Lower lobe of right lung (tissue), 2 donors: ENCODE measurements around the gene TNS4. TPM values are rescaled to one million over a fixed set of nuclear protein-coding genes. Genes with fewer than 3 reads are reported as not detected.
"Not testable (repeated sequence)": the region's sequence is repeated elsewhere in the genome, so short reads cannot be mapped to it uniquely, and the experiment has no call there.

ENCODE experiments used
- ATAC-seq, 2 donors: fragments of 200-7000 bp; cut with Tn5 transposase; one replicate each; pipeline ENCODE4 v1.9.1; 2020 to 2022; ENCODE audit warnings: mild to moderate bottlenecking in 2 of 2, moderate library complexity in 2 of 2
- DNase-seq: peaks from one replicate; pipeline ENCODE4 v3.0.0-alpha.2; 2020
- H3K27ac ChIP-seq: fragments of 200-600 bp; one replicate; pipeline ENCODE4 v1.8.0; 2022
- H3K27me3 ChIP-seq: fragments of 200-600 bp; one replicate; pipeline ENCODE4 v1.8.0; 2022; ENCODE audit warnings: low read depth
- H3K36me3 ChIP-seq: fragments of 200-600 bp; one replicate; pipeline ENCODE4 v1.8.0; 2022; ENCODE audit warnings: mild to moderate bottlenecking
- H3K4me1 ChIP-seq: fragments of 200-600 bp; one replicate; pipeline ENCODE4 v1.8.0; 2022
- H3K4me3 ChIP-seq: fragments of 200-600 bp; one replicate; pipeline ENCODE4 v1.8.0; 2022; ENCODE audit warnings: mild to moderate bottlenecking
- H3K9me3 ChIP-seq: fragments of 200-600 bp; one replicate; pipeline ENCODE4 v1.8.0; 2022
- CTCF ChIP-seq: fragments of 200-600 bp; IDR thresholded peaks from one replicate; pipeline ENCODE4 v1.8.0; 2022; ENCODE audit warnings: antibody characterized with exemption, mild to moderate bottlenecking
- intact Hi-C: fragments of 100-400 bp; cut with DNase I; formaldehyde crosslinking; loops from one replicate; pipeline ENCODE4 v1.11.0; 2022
- total RNA-seq: library from RNA; stranded (reverse); fragmentation: NEBNext Ultra II Directional; extraction: Animal tissue kit (Norgen Biotek cat#: 25700); gene quantifications from one replicate; pipeline ENCODE4 v1.2.1, GENCODE V29; 2021
- donor health status: DM: no; HTN: yes; CAD: no; lungs with severe emphysema.

The TNS4 gene
- total RNA-seq, 1 donor from 2014 or later: 0.68 TPM

GRCh38 chr17:40547079-40547784 lies 45.8 kb upstream of the TNS4 start:
- Histone ChIP-seq H3K27ac (peak overlapping the region; percentile 81), H3K4me3 (no peak overlapping the region), H3K27me3 (no peaks in the 10 kb centered on the region), H3K4me1 (peaks cover 72% of the 10 kb centered on the region), H3K36me3 (no peaks in the 10 kb centered on the region), H3K9me3 (no peaks in the 10 kb centered on the region)
- intact Hi-C loops: no loop called here
- DNase-seq: no peak
- no peak for TF ChIP-seq CTCF
- ATAC-seq: no peak

- H3K27ac ChIP-seq, H3K27me3 ChIP-seq, ATAC-seq, H3K9me3 ChIP-seq, intact Hi-C loops, H3K36me3 ChIP-seq, DNase-seq, H3K4me3 ChIP-seq: not testable (repeated sequence)
- peaks cover 72% of the 10 kb centered on the region for H3K4me1 ChIP-seq
These were observed 45.1 kb upstream of the TNS4 start for GRCh38 chr17:40546497-40546896.

GRCh38 chr17:40545660-40546059 lies 44.2 kb upstream of the TNS4 start:
- ATAC-seq (no peak), DNase-seq (no peak)
- no peak for TF ChIP-seq CTCF
- H3K9me3 ChIP-seq: no peaks in the 10 kb centered on the region
- H3K36me3 ChIP-seq: no peaks in the 10 kb centered on the region
- intact Hi-C loops: no loop called here
- no peak overlapping the region for H3K27ac ChIP-seq
- H3K27me3 ChIP-seq: no peaks in the 10 kb centered on the region
- H3K4me1 ChIP-seq: peaks cover 72% of the 10 kb centered on the region
- no peak overlapping the region for H3K4me3 ChIP-seq

GRCh38 chr17:40542558-40543411 lies 41.4 kb upstream of the TNS4 start:
- intact Hi-C loops: no loop called here
- no peak for DNase-seq
- H3K4me3 ChIP-seq: no peak overlapping the region
- no peaks in the 10 kb centered on the region for H3K9me3 ChIP-seq
- H3K27ac ChIP-seq: peak overlapping the region; percentile 87
- no peaks in the 10 kb centered on the region for H3K27me3 ChIP-seq
- peak; percentile 72 to 75 for ATAC-seq
- H3K36me3 ChIP-seq: no peaks in the 10 kb centered on the region
- H3K4me1 ChIP-seq: peaks cover 72% of the 10 kb centered on the region
- no peak for TF ChIP-seq CTCF

- DNase-seq: no peak
- no peaks in the 10 kb centered on the region for H3K36me3 ChIP-seq
- intact Hi-C loops: no loop called here
- H3K27ac ChIP-seq: peak overlapping the region; percentile 87
- no peaks in the 10 kb centered on the region for H3K9me3 ChIP-seq
- no peak overlapping the region for H3K4me3 ChIP-seq
- no peaks in the 10 kb centered on the region for H3K27me3 ChIP-seq
- peaks cover 72% of the 10 kb centered on the region for H3K4me1 ChIP-seq
- no peak for TF ChIP-seq CTCF
- peak; percentile 32 to 35 for ATAC-seq
These were observed 40.6 kb upstream of the TNS4 start for GRCh38 chr17:40541873-40542557.
